HG02571 (cell line): ENCODE data around the gene STXBP3.
"Not testable (repeated sequence)": the region's sequence is repeated elsewhere in the genome, so short reads cannot be mapped to it uniquely, and the experiment has no call there.

Experiments
- ATAC-seq: cut with Tn5 transposase; IDR thresholded peaks from one replicate; pipeline ENCODE4 v1.9.1; 2021; ENCODE audit warnings: mild to moderate bottlenecking, moderate library complexity; ENCODE audit not compliant: unreplicated experiment

The STXBP3 gene, protein sequence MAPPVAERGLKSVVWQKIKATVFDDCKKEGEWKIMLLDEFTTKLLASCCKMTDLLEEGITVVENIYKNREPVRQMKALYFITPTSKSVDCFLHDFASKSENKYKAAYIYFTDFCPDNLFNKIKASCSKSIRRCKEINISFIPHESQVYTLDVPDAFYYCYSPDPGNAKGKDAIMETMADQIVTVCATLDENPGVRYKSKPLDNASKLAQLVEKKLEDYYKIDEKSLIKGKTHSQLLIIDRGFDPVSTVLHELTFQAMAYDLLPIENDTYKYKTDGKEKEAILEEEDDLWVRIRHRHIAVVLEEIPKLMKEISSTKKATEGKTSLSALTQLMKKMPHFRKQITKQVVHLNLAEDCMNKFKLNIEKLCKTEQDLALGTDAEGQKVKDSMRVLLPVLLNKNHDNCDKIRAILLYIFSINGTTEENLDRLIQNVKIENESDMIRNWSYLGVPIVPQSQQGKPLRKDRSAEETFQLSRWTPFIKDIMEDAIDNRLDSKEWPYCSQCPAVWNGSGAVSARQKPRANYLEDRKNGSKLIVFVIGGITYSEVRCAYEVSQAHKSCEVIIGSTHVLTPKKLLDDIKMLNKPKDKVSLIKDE

GRCh38 chr1:108746382-108747170 lies at the start of gene STXBP3:
STXBP3 (plus strand) TSS chr1:108746674; CDS start chr1:108746738, 64 bp downstream.
- ATAC-seq = peak; percentile 89

DNA sequence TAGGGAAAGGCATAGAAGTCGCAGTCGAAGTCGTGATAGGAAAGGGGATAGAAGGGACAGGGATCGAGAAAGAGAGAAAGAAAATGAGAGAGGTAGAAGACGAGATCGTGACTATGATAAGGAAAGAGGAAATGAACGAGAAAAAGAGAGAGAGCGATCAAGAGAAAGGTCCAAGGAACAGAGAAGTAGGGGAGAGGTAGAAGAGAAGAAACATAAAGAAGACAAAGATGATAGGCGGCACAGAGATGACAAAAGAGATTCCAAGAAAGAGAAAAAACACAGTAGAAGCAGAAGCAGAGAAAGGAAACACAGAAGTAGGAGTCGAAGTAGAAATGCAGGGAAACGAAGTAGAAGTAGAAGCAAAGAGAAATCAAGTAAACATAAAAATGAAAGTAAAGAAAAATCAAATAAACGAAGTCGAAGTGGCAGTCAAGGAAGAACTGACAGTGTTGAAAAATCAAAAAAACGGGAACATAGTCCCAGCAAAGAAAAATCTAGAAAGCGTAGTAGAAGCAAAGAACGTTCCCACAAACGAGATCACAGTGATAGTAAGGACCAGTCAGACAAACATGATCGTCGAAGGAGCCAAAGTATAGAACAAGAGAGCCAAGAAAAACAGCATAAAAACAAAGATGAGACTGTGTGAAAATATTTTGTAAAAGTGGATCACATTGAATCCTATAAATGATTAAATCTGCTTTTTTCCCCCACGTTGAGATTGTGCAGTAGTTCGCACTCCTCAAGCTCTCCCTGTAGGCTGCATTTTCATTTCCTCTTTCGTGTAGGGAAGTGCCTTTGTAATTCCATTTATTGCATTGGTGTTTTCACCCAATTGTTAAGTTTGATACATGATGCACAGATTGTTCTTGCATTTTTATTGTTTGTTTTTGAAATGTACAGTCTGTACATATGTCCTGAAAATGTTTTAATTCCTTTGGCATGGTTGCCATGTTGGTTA lies 46.8 kb upstream of the STXBP3 start:
- no peak for ATAC-seq

- no peak for ATAC-seq
Measured at GRCh38 chr1:108701176-108701849, 45.2 kb upstream of the STXBP3 start.

DNA sequence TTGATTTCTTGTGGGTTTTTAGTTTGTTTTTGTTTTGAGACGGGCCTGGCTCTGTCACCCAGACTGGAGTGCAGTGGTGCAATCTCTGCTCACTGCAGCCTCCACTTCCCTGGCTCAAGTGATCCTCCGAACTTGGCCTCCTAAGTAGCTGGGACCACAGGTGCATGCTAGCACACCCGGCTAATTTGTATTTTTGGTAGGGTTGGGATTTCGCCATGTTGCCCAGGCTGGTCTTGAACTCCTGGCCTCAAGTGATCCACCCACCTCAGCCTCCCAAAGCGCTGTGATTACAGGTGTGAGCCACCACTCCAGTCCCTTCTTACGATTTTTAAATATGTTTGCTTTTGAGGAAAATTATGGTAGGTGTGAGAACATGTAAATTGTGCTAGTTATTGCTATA lies 44.4 kb upstream of the STXBP3 start:
- not testable (repeated sequence) for ATAC-seq

GRCh38 chr1:108703939-108704338 lies 42.5 kb upstream of the STXBP3 start:
- no peak for ATAC-seq

GRCh38 chr1:108704496-108704895 lies 42.0 kb upstream of the STXBP3 start:
- no peak for ATAC-seq

DNA sequence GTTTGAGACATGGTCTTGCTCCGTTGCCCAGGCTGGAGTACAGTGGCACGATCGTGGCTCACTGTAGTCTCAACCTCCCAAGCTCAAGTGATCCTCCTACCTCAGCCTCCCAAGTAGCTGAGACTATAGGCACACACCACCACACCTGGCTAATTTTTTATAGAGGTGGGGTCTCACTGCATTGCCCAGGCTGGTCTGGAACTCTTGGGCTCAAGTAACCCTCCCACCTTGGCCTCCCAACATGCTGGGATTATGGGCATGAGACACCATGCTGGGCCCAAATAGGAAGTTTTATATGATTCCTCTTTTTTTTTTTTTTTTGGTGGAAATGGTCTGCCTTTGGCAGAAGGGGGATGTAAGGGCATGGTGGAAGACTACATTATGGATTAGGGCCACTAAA lies 39.8 kb upstream of the STXBP3 start:
- ATAC-seq = no peak

DNA sequence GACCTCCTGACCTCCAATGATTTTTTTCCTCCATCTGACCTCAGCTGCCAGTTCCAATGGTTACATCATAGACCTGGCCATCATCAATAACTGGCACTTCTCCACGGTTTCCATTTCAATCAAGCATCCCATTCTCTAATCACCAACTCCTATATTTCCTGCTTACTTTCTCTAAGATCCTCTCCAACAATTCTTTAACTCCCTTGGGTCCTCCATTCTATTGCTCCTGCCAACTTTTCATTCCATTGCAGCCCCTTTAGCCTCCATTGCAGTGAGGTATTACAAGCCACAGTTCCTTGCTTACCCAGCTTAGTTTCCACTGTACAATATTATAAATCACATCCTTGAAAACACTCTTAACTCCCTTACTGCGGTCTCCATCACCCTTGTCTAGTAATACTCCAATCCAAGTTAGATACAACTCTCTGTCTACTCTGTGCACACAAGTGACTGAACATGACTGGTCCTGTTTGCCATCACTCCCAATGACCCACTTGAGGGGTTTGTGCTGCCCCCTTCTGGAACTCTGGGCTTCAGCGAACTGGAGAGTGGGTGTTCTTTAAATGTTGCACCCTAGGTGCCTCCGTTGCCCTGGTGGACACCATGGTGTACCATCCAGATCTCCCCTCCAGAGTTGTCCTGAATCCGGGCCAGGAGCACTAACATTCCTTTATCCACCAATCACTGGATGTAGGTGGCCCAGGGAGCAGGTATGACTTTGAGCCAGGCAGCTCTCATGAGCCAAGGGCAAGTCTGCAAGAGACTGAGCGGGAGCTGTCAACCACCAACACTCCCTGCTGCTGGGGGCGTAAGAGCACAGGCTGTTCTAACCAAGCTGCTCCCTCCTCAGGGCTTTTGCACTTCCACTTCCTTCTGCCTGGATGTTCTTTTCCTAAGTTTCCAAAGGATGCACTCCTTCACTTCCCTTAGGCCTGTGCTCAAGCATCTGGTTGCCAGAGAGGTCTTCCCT lies 37.5 kb upstream of the STXBP3 start:
- ATAC-seq = no peak

DNA sequence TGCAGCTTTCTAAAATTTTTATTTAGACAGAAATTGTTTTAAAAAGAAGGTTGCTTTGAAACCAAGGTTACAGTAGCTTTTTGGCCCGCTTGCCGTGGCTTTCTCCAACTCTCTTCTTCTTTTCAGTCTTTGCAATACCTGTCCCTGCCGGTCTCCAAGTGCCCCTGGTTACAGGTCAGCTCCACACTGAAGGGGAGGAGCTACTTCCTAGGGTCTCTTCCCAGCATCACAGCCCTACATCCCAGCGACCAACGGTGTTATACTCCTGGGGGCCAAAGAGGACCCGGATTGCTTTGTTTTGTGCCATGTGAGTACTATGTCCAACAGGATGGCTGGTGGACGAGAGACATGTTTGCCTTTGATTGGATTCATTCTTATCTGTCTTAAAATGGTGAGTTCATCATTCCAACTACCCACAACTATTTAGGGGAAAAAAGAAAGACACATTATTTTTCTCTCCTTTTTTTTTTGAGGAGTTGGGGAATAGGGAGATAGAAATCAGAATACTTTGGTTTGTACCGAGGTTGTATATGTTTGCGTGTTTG lies 33.8 kb upstream of the STXBP3 start, which contains the start of gene FNDC7:
Gene FNDC7, plus strand, starts transcription at position 303 of the 545 bp plus-strand sequence. Its CDS starts 26 bp downstream, at position 329.
- ATAC-seq = no peak

DNA sequence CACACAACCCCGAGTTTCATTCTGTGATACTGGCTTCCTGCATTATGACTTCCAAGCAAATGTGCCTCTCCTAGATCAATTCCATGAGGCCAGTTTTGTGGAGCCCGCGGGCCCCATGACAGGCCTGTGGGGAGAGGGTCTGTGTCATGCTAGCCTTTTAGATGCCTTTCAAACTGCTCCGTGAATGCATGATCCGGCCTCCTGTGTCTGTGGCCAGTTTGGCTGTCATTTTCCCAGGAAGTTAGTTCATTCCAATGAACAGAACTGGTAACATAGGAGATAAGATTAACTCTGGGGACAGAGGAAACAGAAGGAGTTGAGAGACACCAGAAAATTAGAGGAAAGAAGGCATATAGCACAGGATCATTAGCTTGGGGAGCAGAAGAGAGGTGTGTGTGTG lies 30.5 kb upstream of the STXBP3 start:
- ATAC-seq = no peak

GRCh38 chr1:108716437-108717230 lies 29.8 kb upstream of the STXBP3 start:
- no peak for ATAC-seq

DNA sequence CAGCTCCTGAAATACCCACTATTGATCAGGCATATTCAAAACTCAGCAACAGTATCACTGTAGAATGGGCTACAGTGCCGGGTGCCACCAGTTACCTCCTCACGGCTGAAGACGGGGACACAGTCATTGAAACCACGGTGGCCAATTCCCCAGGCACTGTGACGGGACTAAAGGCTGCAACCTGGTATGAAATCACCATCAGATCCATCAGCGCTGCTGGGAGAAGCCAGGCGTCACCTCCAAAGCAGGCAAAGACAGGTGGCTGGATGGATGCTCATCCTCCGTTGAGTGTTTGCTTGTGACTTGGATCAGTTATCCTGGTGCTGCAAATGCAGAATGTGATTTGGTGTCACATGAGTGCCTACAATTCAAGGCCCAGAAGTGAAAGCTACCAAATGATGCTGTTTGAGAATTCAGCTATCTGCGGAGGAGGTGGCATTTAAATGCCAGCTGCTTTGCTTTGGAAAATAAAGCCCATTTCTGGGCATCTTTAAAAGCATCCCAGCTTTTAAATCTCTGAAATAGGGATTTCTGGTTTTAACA lies 28.6 kb upstream of the STXBP3 start:
- ATAC-seq = no peak

DNA sequence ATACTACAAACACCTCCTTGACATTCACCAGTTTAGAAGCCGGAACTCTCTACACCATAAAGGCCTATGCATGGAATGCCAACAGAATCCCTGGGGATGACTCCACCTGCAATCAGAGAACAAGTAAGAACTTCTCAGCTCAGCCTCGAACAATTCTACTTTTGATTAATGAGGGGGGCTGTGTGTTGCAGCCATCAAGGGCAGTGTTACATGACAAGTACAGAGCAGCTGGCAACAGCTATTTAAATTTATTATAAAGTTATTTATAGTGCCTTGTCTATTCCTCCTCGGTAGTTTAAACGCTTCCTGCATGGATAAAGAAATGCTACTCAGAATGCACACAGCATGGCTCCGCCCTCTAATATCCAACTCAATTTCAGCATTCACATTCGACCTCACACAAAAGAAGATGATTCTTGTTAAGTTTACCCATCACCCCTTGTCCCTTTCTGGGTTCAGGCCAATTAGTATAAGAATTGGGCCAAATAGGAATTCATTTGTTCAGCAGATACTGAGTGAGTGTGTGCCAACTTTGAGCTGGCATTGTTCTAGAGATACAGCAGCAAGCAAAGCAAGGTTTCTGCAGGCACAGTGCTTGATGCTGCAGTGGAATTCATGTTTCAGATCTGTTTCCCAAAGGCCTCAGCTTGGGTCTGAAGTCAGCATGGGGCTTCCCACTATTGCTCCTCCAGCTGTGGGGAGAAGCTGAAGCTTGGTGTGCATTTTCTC lies 27.4 kb upstream of the STXBP3 start:
- no peak for ATAC-seq

GRCh38 chr1:108719656-108720435 lies 26.6 kb upstream of the STXBP3 start:
- ATAC-seq = no peak

- ATAC-seq = no peak
Measured at GRCh38 chr1:108722292-108722691, 24.2 kb upstream of the STXBP3 start.

DNA sequence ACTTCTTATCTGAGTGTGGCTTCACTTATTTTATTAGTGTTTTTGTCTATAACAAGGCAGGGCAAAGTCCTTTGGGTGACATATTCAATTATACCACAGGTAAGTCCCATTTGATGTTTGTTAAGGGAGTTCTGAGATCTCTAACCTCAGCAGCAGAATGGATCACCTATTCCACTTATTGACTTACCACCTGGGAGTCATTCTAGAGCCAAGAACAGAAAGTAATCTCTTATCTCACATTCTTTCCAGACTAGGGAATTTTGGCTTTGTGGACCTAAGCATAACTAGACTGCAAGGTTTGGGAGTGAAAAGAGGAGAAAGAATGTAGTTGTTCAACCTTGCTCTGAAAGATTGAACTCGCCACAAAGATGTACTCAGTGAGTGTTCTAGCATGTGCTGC lies 20.6 kb upstream of the STXBP3 start:
- no peak for ATAC-seq
